Activated CD4-positive, alpha-beta T cell treated with anti-CD3 and anti-CD28 coated beads, Interleukin-2, amount 50 U/mL, for 48 hours (primary cell): Measurements from ENCODE around the gene C1QTNF12.

Source experiments
- DNase-seq, 2 experiments: peaks; one replicate each; pipeline ENCODE4 v3.0.0-alpha.2; 2020

Gene C1QTNF12

GRCh38 chr1:1210726-1211540, 35.6 kb downstream of the C1QTNF12 start:
- peak in 1 of 2 experiments; percentile 13 for DNase-seq

- peak; percentile 75 to 83 for DNase-seq
Observed at GRCh38 chr1:1208713-1209433, 37.6 kb downstream of the C1QTNF12 start.

DNA sequence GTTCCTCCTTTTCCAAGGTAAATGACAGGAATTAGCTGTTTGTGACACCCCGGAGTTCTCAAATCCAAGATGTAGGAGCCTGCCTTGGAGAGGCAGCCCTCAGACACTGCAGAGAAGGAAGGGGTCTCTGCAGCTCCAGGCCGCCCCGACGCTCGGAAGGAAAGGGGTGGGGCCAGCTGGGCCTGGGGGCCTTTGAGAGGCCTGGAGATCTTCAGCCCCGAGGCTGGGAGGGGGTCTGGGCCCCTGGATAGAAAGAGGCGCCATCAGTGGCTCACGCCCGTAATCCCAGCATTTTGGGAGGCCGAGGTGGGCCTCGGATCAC, 39.0 kb downstream of the C1QTNF12 start:
- no peak for DNase-seq

DNA sequence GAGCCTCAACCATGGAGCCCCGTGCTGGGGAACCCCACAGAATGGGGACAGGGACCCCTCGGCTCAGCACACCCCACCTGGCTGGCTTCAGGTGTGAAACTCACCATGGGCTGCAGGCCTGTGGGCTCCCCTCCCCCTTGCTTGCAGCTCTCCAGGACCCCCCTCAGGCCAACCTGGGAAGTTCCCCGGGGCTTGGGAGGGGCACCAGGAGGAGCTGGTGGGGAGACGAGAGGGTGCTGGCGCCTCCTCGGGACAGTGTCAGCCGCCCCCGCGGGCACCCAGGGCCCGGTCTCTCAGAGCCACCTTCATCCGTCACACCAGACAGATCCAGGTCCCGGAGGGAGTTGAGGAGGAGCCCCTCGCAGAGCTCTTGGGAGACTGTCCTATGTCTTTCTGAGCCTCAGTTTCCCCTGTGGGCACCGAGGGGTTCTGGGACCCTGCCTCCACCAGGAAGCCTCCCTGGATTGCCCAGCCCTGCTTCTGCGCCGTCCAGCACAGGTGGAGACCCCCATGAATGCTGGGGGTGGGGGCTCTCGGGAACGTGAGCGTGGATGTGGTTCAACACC, 39.5 kb downstream of the C1QTNF12 start:
- DNase-seq: peak in 1 of 2 experiments; percentile 58

GRCh38 chr1:1206376-1206965, 40.1 kb downstream of the C1QTNF12 start, which contains the start of gene TNFRSF18:
TNFRSF18 (minus strand) TSS chr1:1206592; CDS start chr1:1206571, 21 bp downstream.
- peak; percentile 76 to 82 for DNase-seq

GRCh38 chr1:1205769-1206375, 40.6 kb downstream of the C1QTNF12 start:
- peak in 1 of 2 experiments; percentile 38 for DNase-seq

DNA sequence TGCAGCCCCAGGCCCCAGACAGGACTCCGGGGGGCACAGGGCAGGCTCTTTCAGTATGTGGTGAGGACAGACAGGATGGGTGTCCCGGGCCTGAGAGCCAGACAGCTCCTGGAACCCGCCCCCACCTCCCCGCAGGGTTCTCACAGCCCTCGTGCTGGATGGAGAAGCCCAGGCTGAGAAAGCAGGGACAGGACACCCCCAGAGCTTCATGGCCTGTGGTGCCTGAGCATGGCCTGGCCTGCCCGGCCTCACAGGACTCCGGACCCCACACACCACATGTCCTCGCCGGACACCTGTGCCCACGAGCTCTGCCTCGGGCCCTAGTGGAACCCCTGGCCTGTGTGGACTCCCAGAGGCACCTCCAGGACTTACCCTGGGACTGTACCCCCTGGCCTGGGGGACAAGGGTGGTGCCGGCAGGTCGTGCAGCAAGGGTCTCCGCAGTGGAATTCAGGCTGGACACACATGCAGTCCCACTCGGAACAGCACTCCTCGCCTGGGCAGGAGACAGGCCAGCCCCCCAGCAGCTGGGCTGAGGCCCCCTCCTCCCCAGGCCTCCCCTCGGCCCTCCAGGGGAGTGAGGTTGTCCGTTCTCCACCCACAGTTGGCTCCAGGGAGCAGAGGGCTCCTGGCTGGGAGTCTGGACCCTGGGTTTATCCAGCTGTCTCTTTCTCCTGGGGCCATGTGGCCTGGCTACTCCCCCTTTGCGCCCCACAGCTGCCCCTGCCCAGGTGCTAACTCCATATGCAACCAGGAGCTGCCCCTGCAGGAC, 41.3 kb downstream of the C1QTNF12 start:
- DNase-seq: peak in 1 of 2 experiments; percentile 38

GRCh38 chr1:1204425-1204920, 42.0 kb downstream of the C1QTNF12 start:
- no peak for DNase-seq

- DNase-seq: no peak
Observed at GRCh38 chr1:1203561-1204424, 42.7 kb downstream of the C1QTNF12 start.

DNA sequence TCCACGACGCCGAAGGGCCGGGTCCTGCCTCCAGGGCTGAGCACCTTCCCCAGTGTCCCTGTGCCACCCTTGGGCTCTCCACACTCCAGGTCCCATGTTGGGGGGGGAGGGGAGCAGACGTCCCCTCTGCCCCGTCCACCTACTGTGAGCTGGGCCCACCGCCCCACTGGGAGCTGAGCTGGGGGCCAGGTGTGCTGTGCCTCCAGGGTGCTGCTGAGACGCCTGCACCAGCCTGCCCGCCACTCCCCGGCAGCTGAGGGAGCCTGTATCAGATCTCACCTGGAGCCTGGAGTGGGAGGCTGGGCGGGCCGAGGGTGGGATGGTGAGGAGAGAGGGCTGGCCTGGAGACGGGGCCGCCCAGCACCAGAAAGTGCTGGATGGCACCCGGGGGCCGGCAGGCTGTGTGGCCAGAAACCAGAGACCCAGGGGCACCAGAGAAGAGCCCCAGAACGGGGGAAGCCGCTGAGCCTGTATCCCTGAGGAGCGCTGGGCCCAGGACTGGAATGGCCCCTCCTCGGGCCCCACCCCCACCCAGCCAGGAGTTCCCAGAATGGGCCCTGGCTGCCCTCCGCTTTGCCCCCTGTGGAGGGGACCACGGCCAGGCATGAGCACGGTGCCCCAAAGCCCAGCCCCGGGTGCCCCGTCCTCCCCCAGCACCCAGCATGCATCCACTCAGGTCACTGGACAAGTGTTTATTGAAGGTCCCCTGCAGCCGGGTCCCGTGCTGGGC, 43.5 kb downstream of the C1QTNF12 start:
- DNase-seq: no peak

DNA sequence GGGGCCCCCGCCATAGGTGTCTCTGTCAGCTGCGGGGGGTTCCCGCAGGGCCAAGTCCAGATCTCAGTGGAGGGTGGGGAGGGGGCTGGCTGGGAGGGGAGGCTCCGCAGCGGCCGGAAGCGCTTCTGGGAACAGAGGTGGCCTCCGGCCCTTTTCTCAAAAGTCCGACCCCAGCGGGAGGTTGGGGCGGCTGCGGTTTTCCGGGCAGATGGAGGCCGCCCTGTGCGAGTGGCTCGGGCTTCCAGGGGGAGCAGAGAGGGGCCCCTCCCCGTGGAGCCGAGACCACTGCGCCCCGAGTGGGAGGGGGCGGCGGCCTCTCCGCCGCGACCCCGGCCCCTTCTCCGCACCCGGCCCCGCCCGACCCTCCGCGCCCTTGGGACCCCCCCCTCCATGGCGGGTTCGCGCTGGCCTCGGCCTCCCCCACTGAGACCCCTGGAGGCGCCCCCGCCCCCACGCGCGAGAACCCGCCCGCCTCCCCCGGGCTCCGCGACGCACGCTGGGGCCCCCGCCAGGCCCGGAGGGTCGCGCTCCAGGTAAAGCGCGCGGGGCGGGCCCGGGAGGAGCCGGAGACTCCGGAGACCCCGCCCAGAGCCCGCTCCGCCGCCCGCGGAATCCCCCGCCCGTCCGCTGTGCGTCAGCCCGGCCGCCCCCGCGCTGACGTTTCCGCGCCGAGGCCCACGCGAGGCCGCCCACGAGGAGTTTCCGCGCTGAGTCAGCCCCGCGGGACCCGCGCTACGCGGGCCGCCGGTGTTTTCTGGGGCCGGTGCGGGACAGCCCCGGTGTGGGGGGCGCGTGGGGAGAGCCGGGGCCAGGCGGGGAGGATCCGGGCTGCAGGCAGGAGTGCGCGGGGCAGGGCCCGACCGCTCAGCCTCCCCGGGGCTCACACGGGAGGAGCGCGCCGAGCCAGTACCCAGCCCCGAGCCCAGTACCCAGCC, 45.4 kb downstream of the C1QTNF12 start:
- peak; percentile 89 to 90 for DNase-seq

DNA sequence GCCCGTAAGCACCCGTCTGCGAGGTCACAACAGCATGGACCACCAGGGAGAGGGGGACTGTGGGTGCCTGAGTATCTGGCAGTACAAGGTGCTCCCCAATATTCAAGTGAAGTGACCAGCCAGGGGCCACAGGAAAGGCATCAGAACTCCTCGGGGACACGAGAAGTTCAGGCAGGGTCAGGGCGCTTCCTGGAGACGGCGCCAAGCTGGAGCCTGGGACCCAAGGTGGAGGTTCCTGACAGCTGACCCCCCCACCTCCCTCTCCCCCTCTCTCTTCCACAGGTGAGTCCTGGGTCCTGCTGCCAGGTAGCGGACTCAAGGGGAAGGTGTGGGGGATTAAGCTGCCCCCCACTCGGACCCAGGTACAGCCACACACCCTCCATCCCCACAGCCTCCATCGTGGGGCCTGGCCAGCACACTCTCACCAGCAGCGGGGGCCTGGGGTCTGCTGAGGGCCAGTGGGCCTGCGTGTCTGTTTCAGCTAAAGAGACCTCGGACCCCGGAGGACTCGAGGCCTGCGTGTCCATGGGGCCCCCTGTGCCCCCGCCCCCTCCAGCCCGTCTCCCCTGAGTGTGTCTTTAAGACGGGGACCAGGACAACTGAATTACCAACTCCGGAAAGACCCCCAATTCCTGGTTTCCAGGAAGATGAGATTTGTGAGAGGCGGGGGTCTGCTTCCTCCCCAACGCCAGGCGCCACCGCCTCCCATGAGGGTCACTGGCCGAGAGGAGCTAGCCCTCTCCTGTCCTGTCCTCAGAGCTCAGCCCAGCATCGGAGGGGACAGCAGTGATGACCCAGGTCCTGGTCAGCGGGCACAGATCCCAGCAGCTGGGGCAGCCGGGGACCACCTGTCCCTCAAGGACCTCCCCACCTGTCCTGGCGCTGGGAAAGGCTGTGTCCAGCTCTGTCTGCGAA, 46.3 kb downstream of the C1QTNF12 start:
- DNase-seq: no peak

DNA sequence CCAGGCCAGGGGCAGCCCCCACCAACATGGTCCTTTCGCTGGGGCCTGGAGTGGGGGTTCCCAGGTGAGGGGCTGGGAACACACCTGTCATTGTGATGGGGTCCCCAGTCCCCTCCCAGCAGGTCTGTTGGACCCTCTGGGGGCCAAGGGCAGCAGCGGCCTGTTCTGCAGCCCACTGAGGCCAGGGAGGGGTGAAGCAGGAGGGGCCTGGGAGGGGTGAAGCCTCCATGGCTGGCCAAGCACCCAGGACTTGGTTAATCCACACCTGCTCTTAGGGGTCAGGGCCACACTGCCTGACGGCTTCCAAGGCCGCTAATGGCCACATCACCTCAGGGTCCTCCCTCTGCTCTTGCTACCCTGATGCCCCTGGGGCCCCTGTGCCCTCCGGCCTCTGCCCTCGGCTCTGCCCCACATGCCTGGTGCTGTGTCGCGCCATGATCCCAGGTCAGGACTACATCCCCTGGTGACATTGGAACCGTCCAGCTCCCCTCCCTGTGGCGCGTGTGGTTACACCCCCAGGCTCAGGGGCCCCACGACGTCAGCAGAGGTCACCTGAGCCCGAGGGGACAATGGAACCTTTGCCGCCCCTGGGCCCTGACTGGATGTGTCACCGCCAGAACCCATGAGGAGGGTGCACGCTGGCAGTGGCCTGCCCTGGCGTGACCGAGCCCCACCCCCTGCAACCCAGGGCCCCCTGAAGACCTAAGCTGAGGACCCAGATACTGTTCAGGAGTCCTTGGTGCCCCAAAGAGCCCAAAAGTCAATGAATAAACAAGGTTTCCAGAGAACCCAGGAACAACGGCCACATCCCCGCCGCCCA, 47.2 kb downstream of the C1QTNF12 start:
- DNase-seq: no peak

GRCh38 chr1:1198423-1199140, 47.9 kb downstream of the C1QTNF12 start:
- DNase-seq: no peak

DNA sequence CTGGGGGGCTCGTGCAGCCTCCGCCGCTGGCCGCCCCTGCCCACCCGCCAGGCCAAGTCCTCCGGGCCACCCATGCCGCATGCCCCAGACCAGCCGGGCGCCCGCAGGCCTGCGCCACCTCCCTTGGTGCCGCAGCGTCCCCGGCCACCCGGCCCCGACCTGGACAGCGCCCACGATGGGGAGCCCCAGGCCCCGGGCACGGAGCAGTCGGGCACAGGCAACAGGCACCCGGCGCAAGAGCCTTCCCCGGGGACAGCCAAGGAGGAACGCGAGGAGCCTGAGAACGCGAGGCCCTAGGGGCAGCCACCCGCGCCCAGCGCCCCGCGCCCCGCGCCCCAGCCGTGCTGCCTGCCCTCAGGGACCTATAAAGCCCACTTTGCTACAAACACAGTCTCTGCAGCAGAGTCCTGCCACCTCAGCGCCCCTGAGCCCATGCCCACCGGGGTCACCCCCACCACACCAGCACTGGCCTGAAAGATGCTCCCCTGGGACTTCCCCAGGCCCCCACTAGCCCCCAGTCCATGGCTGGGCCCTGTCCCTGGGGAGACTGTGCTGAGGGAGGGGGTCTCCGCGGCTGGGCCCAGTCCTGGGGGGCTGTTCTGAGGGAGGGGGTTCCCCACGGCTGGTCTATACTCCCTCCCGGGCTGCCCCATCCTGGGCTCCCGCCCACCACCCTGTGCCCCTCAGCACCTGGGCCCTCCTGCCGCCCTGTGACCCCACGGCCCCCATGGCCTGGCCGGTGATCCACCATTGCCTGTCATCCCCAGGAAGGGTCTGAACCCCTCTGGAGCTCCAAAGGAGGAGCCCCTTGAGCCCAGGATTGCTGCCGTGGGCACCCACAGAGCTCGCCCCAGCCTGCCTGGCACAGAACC, 48.7 kb downstream of the C1QTNF12 start:
- no peak for DNase-seq
